Upper lobe of left lung (tissue), 6 donors: ENCODE measurements around the gene PLXNA3. TPM values are rescaled to one million over a fixed set of nuclear protein-coding genes. Genes with fewer than 3 reads are reported as not detected.

ENCODE experiments used
- ATAC-seq, 2 donors: fragments of 200-7000 bp; cut with Tn5 transposase; one replicate each; pipeline ENCODE4 v1.9.1; 2022; ENCODE audit warnings: mild to moderate bottlenecking in 2 of 2, moderate library complexity in 2 of 2; ENCODE audit not compliant: low FRiP score in 2 of 2
- DNase-seq, 2 donors: peaks; one replicate each; pipeline ENCODE4 v3.0.0-alpha.2; 2019 to 2020
- H3K27ac ChIP-seq, 4 donors: fragments of 200-600 bp; sonication (generic); one replicate each; pipeline ENCODE4 v1.5.1; 2016 to 2019
- H3K27me3 ChIP-seq, 4 donors: fragments of 200-600 bp; sonication (generic); one replicate each; pipeline ENCODE4 v1.5.1; 2017 to 2019
- H3K36me3 ChIP-seq, 4 donors: fragments of 200-600 bp; sonication (generic); one replicate each; pipeline ENCODE4 v1.5.1; 2016 to 2019
- H3K4me1 ChIP-seq, 4 donors: fragments of 200-600 bp; sonication (generic); one replicate each; pipeline ENCODE4 v1.5.1; 2018 to 2019
- H3K4me3 ChIP-seq, 4 donors: fragments of 200-600 bp; sonication (generic); one replicate each; pipeline ENCODE4 v1.5.1; 2017 to 2019; ENCODE audit warnings: mild to moderate bottlenecking in 2 of 4, moderate library complexity in 1 of 4
- H3K9me3 ChIP-seq, 4 donors: fragments of 200-600 bp; sonication (generic); one replicate each; pipeline ENCODE4 v1.5.1; 2018 to 2019
- EP300 ChIP-seq, 4 donors: sonication (generic); formaldehyde crosslinking; IDR thresholded peaks; one replicate each; pipeline ENCODE4 v1.5.1; 2017; ENCODE audit warnings: antibody characterized with exemption in 4 of 4, control low read depth in 2 of 4
- POLR2A ChIP-seq, 4 donors: fragments of 450-650 bp; IDR thresholded peaks; one replicate each; pipeline ENCODE4 v1.5.1; 2016 to 2017; ENCODE audit warnings: antibody characterized with exemption in 4 of 4, mild to moderate bottlenecking in 2 of 4
- POLR2AphosphoS5 ChIP-seq, 2 donors: sonication (generic); formaldehyde crosslinking; IDR thresholded peaks; one replicate each; pipeline ENCODE4 v1.5.1; 2017; ENCODE audit warnings: antibody characterized with exemption in 2 of 2
- WGBS, 2 donors: methylation state at CpG; one replicate each; pipeline ENCODE4 v1.1.5; 2017 to 2018; 5-methylcytosine and 5-hydroxymethylcytosine counted together
- total RNA-seq, 6 donors: library from RNA; depleted of rRNA in 4 of 6; stranded (reverse); fragments of >200 nt in 4 of 6; gene quantifications; one replicate each; pipeline versions ENCODE4 v1.1.0 to v1.2.1, GENCODE V29; 2016 to 2021
- TF ChIP-seq, protein P1 (sequence below), 6 experiments: fragments of 450-650 bp in 4 of 6; fragments of 200-600 bp in 2 of 6; sonication (generic) in 2 of 6; IDR thresholded peaks; one replicate each; pipeline ENCODE4 v1.5.1; 2016 to 2019; ENCODE audit warnings: antibody characterized with exemption in 6 of 6
- donor health status: DM: no; HTN: no; CAD: no; lungs with moderate emphysema.
- donor health status: DM: no; HTN: yes; CAD: no; lungs with severe emphysema.

The PLXNA3 gene
- total RNA-seq, 6 donors from 2014 or later: 7.9 to 195 (median 36.3) TPM

- H3K27me3 ChIP-seq: no peaks in the 10 kb centered on the region
- no peak for TF ChIP-seq POLR2A (IDR thresholded peaks at IDR 0.05)
- TF ChIP-seq, protein P1, sequence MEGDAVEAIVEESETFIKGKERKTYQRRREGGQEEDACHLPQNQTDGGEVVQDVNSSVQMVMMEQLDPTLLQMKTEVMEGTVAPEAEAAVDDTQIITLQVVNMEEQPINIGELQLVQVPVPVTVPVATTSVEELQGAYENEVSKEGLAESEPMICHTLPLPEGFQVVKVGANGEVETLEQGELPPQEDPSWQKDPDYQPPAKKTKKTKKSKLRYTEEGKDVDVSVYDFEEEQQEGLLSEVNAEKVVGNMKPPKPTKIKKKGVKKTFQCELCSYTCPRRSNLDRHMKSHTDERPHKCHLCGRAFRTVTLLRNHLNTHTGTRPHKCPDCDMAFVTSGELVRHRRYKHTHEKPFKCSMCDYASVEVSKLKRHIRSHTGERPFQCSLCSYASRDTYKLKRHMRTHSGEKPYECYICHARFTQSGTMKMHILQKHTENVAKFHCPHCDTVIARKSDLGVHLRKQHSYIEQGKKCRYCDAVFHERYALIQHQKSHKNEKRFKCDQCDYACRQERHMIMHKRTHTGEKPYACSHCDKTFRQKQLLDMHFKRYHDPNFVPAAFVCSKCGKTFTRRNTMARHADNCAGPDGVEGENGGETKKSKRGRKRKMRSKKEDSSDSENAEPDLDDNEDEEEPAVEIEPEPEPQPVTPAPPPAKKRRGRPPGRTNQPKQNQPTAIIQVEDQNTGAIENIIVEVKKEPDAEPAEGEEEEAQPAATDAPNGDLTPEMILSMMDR (IDR thresholded peaks at IDR 0.05): no peak
- no peak for TF ChIP-seq POLR2AphosphoS5 (IDR thresholded peaks at IDR 0.05)
- no peak for TF ChIP-seq EP300 (IDR thresholded peaks at IDR 0.05)
- H3K36me3 ChIP-seq: peaks cover 0 to 58% (median 27%) of the 10 kb centered on the region in 4 donors
- no peaks in the 10 kb centered on the region for H3K9me3 ChIP-seq
- no peak overlapping the region for H3K27ac ChIP-seq
- H3K4me1 ChIP-seq: no peaks in the 10 kb centered on the region
- H3K4me3 ChIP-seq: no peak overlapping the region
- ATAC-seq: no peak
- 89% methylated on average over 12 of the region's 14 CpGs; no CpG with 5 or more reads in 1 of the 2 donors for WGBS, 2 donors
- no peak for DNase-seq
Observed at GRCh38 chrX:154465601-154466000, 7.5 kb downstream of the PLXNA3 start.

DNA sequence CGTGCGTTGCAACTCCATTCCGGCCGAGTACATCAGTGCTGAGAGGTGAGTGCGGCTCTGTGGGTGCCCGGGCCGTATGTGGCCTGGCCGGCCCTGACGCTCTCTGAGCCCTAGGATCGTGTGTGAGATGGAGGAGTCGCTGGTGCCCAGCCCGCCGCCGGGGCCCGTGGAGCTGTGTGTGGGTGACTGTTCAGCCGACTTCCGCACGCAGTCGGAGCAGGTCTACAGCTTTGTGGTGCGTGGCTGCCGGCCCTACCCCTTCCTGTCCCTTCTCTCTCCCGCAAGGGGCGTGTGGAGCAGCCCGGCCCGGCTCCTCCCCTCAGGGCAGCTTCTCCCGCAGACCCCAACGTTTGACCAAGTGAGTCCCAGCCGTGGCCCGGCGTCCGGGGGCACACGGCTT lies 8.0 kb downstream of the PLXNA3 start:
- ATAC-seq: no peak
- Histone ChIP-seq H3K4me3 (no peak overlapping the region), H3K9me3 (no peaks in the 10 kb centered on the region), H3K4me1 (no peaks in the 10 kb centered on the region), H3K27ac (no peak overlapping the region), H3K36me3 (peaks cover 0 to 60% (median 29%) of the 10 kb centered on the region in 4 donors), H3K27me3 (no peaks in the 10 kb centered on the region)
- no peak for TF ChIP-seq EP300 (IDR thresholded peaks at IDR 0.05)
- DNase-seq: peak in 1 of 2 donors; percentile 69
- WGBS, 2 donors: 95% methylated on average over 11 of the region's 32 CpGs; no CpG with 5 or more reads in 1 of the 2 donors

GRCh38 chrX:154466907-154467306 lies 8.8 kb downstream of the PLXNA3 start:
- WGBS, 2 donors: 87% methylated on average over 15 of the region's 15 CpGs; no CpG with 5 or more reads in 1 of the 2 donors
- no peak overlapping the region for H3K4me3 ChIP-seq
- no peaks in the 10 kb centered on the region for H3K9me3 ChIP-seq
- H3K36me3 ChIP-seq: peaks cover 0 to 66% (median 31%) of the 10 kb centered on the region in 4 donors
- H3K27ac ChIP-seq: no peak overlapping the region
- TF ChIP-seq POLR2A (IDR thresholded peaks at IDR 0.05): no peak
- TF ChIP-seq, protein P1 (IDR thresholded peaks at IDR 0.05): no peak
- TF ChIP-seq POLR2AphosphoS5 (IDR thresholded peaks at IDR 0.05): no peak
- TF ChIP-seq EP300 (IDR thresholded peaks at IDR 0.05): no peak
- ATAC-seq (no peak), DNase-seq (peak in 1 of 2 donors; percentile 61)
- H3K27me3 ChIP-seq: no peaks in the 10 kb centered on the region
- no peaks in the 10 kb centered on the region for H3K4me1 ChIP-seq

- Histone ChIP-seq H3K27ac (no peak overlapping the region), H3K9me3 (no peaks in the 10 kb centered on the region), H3K27me3 (no peaks in the 10 kb centered on the region), H3K4me1 (no peaks in the 10 kb centered on the region), H3K4me3 (no peak overlapping the region), H3K36me3 (peaks cover 0 to 66% (median 31%) of the 10 kb centered on the region in 4 donors)
- DNase-seq (no peak), ATAC-seq (no peak)
- WGBS, 2 donors: 95% methylated on average over 20 of the region's 21 CpGs; no CpG with 5 or more reads in 1 of the 2 donors
- TF ChIP-seq, protein P1 (IDR thresholded peaks at IDR 0.05): no peak
- TF ChIP-seq POLR2A (IDR thresholded peaks at IDR 0.05): no peak
- no peak for TF ChIP-seq EP300 (IDR thresholded peaks at IDR 0.05)
- TF ChIP-seq POLR2AphosphoS5 (IDR thresholded peaks at IDR 0.05): no peak
Observed at GRCh38 chrX:154467556-154467955, 9.5 kb downstream of the PLXNA3 start.

DNA sequence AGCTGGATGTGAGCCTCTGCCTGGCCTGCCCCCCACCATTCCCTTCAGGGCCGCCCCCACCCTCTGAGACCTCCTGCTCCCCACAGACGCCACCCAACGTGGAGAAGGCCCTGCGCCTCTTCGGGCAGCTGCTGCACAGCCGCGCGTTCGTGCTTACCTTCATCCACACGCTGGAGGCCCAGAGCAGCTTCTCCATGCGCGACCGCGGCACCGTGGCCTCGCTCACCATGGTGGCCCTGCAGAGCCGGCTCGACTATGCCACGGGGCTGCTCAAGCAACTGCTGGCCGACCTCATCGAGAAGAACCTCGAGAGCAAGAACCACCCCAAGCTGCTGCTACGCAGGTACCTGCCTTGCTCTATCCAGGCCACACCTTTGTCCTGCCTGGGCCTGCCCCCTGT lies 10.1 kb downstream of the PLXNA3 start:
- DNase-seq (peak in 1 of 2 donors; percentile 58), ATAC-seq (no peak)
- H3K36me3 ChIP-seq: peaks cover 0 to 66% (median 31%) of the 10 kb centered on the region in 4 donors
- no peak overlapping the region for H3K27ac ChIP-seq
- no peaks in the 10 kb centered on the region for H3K9me3 ChIP-seq
- H3K4me3 ChIP-seq: no peak overlapping the region
- H3K27me3 ChIP-seq: no peaks in the 10 kb centered on the region
- 96 to 100% methylated on average over 6 to 17 of the region's 23 CpGs for WGBS, 2 donors
- no peaks in the 10 kb centered on the region for H3K4me1 ChIP-seq
- no peak for TF ChIP-seq POLR2AphosphoS5 (IDR thresholded peaks at IDR 0.05)
- TF ChIP-seq EP300 (IDR thresholded peaks at IDR 0.05): no peak
- TF ChIP-seq POLR2A (IDR thresholded peaks at IDR 0.05): no peak
- TF ChIP-seq, protein P1 (IDR thresholded peaks at IDR 0.05): no peak
